NCI-H345 (cell line): ENCODE results near the gene PI16.
"Not testable (repeated sequence)": the region's sequence is repeated elsewhere in the genome, so short reads cannot be mapped to it uniquely, and the experiment has no call there.

Experiments
- DNase-seq: peaks from one replicate; lab custom pipeline; 2025; lab: John Stamatoyannopoulos, UW

The PI16 gene

GRCh38 chr6:36976007-36976264 lies 21.4 kb downstream of the PI16 start:
- DNase-seq: no peak

GRCh38 chr6:36976509-36976908 lies 22.0 kb downstream of the PI16 start:
- DNase-seq: no peak

- DNase-seq: no peak
These were observed 22.4 kb downstream of the PI16 start for GRCh38 chr6:36976931-36977330.

- no peak for DNase-seq
These were observed 23.0 kb downstream of the PI16 start for GRCh38 chr6:36977470-36977941.

- no peak for DNase-seq
These were observed 24.1 kb downstream of the PI16 start for GRCh38 chr6:36978421-36979346.

- DNase-seq: no peak
These were observed 24.8 kb downstream of the PI16 start for GRCh38 chr6:36979347-36979742.

- no peak for DNase-seq
These were observed 25.6 kb downstream of the PI16 start for GRCh38 chr6:36980129-36980528.

GRCh38 chr6:36980876-36981619 lies 26.5 kb downstream of the PI16 start:
- DNase-seq: peak; percentile 57

GRCh38 chr6:36983538-36983937 lies 29.0 kb downstream of the PI16 start:
- DNase-seq: no peak

GRCh38 chr6:36984581-36985416 lies 30.3 kb downstream of the PI16 start:
- no peak for DNase-seq

- DNase-seq: no peak
These were observed 30.9 kb downstream of the PI16 start for GRCh38 chr6:36985417-36985807.

GRCh38 chr6:36985808-36986703 lies 31.5 kb downstream of the PI16 start, which contains the start of gene MTCH1:
MTCH1 (minus strand) TSS chr6:36986196; CDS start chr6:36986173, 23 bp downstream.
- peak; percentile 91 for DNase-seq

- DNase-seq: no peak
These were observed 32.1 kb downstream of the PI16 start for GRCh38 chr6:36986704-36987047.

GRCh38 chr6:36989264-36989663 lies 34.7 kb downstream of the PI16 start:
- no peak for DNase-seq

- DNase-seq: not testable (repeated sequence)
These were observed 35.9 kb downstream of the PI16 start for GRCh38 chr6:36990401-36990800.

GRCh38 chr6:36997811-36998722 lies 43.5 kb downstream of the PI16 start:
- peak; percentile 44 for DNase-seq

GRCh38 chr6:36998723-36999038 lies 44.1 kb downstream of the PI16 start:
- DNase-seq: no peak

- DNase-seq: peak; percentile 94
These were observed 44.7 kb downstream of the PI16 start for GRCh38 chr6:36999061-36999750.

- peak; percentile 76 for DNase-seq
These were observed 45.2 kb downstream of the PI16 start for GRCh38 chr6:36999751-37000125.
